CD4-positive, alpha-beta T cell treated with Interferon alpha-2 for 1 hour (primary cell): ENCODE results near the gene GRM5.

Experiments
- DNase-seq, 2 donors: peaks; one replicate each; pipeline ENCODE4 v3.0.0-alpha.2; 2020 to 2022

Gene GRM5

GRCh38 chr11:88827018-88827676 lies 238.6 kb downstream of the GRM5 start:
- no peak for DNase-seq

GRCh38 chr11:88819616-88820015 lies 246.2 kb downstream of the GRM5 start:
- no peak for DNase-seq

GRCh38 chr11:88818978-88819377 lies 246.8 kb downstream of the GRM5 start:
- DNase-seq, result no peak

- DNase-seq, result no peak
Observed at GRCh38 chr11:88815505-88815904, 250.3 kb downstream of the GRM5 start.

- no peak for DNase-seq
Observed at GRCh38 chr11:88814076-88814475, 251.7 kb downstream of the GRM5 start.

GRCh38 chr11:88813233-88813915 lies 252.4 kb downstream of the GRM5 start:
- no peak for DNase-seq

GRCh38 chr11:88810420-88811097 lies 255.2 kb downstream of the GRM5 start:
- DNase-seq, result no peak

- no peak for DNase-seq
Observed at GRCh38 chr11:88809126-88809525, 256.7 kb downstream of the GRM5 start.

- no peak for DNase-seq
Observed at GRCh38 chr11:88807349-88807748, 258.4 kb downstream of the GRM5 start.

- no peak for DNase-seq
Observed at GRCh38 chr11:88806410-88806809, 259.4 kb downstream of the GRM5 start.

GRCh38 chr11:88801484-88802123 lies 264.2 kb downstream of the GRM5 start:
- no peak for DNase-seq

- DNase-seq, result no peak
Observed at GRCh38 chr11:88799771-88800500, 265.8 kb downstream of the GRM5 start.

- DNase-seq, result no peak
Observed at GRCh38 chr11:88790182-88790581, 275.6 kb downstream of the GRM5 start.

- no peak for DNase-seq
Observed at GRCh38 chr11:88779577-88779976, 286.2 kb downstream of the GRM5 start.

GRCh38 chr11:88770475-88771079 lies 295.2 kb downstream of the GRM5 start:
- DNase-seq, result no peak

GRCh38 chr11:88744140-88744539 lies 321.6 kb downstream of the GRM5 start:
- no peak for DNase-seq

GRCh38 chr11:88739524-88739923 lies 326.3 kb downstream of the GRM5 start:
- DNase-seq, result no peak

GRCh38 chr11:88709567-88709966 lies 356.2 kb downstream of the GRM5 start:
- no peak for DNase-seq

- DNase-seq, result no peak
Observed at GRCh38 chr11:88704485-88704884, 361.3 kb downstream of the GRM5 start.

- DNase-seq, result no peak
Observed at GRCh38 chr11:88701816-88702215, 364.0 kb downstream of the GRM5 start.

- no peak for DNase-seq
Observed at GRCh38 chr11:88697139-88697538, 368.6 kb downstream of the GRM5 start.

GRCh38 chr11:88695689-88696414 lies 369.9 kb downstream of the GRM5 start:
- no peak for DNase-seq
